CD4-positive, alpha-beta T cell treated with Interleukin-17A for 4 hours (primary cell): ENCODE results near the gene ATF6B.
"Not testable (repeated sequence)": the region's sequence is repeated elsewhere in the genome, so short reads cannot be mapped to it uniquely, and the experiment has no call there.

ENCODE experiments used
- DNase-seq: peaks from one replicate; pipeline ENCODE4 v3.0.0-alpha.2; 2020; ENCODE audit warnings: mixed read lengths

ATF6B gene

GRCh38 chr6:32153564-32154513 is 25.8 kb upstream of the ATF6B start, which contains the start of gene PPT2:
Gene PPT2 (plus strand): TSS chr6:32154141. CDS start chr6:32154595, 454 bp downstream.
- peak; percentile 75 for DNase-seq

- DNase-seq, result no peak
These were observed 24.9 kb upstream of the ATF6B start for GRCh38 chr6:32152769-32153563.

- peak; percentile 49 for DNase-seq
These were observed 24.1 kb upstream of the ATF6B start, which contains the start of gene PRRT1 for GRCh38 chr6:32151863-32152768. Gene PRRT1 (minus strand): TSS chr6:32151939. CDS start chr6:32151827, 112 bp downstream.

GRCh38 chr6:32151181-32151862 is 23.3 kb upstream of the ATF6B start:
- DNase-seq, result no peak

- DNase-seq, result no peak
These were observed 22.2 kb upstream of the ATF6B start for GRCh38 chr6:32149932-32150870.

GRCh38 chr6:32149092-32149755 is 21.2 kb upstream of the ATF6B start:
- no peak for DNase-seq

- DNase-seq, result peak; percentile 78
These were observed 20.4 kb upstream of the ATF6B start for GRCh38 chr6:32148289-32149091.

GRCh38 chr6:32147401-32148132 is 19.5 kb upstream of the ATF6B start:
- DNase-seq, result no peak

GRCh38 chr6:32146687-32147086 is 18.6 kb upstream of the ATF6B start:
- DNase-seq, result no peak

GRCh38 chr6:32146287-32146686 is 18.2 kb upstream of the ATF6B start:
- DNase-seq, result no peak

GRCh38 chr6:32144238-32144637 is 16.2 kb upstream of the ATF6B start:
- DNase-seq, result not testable (repeated sequence)

- DNase-seq, result no peak
These were observed 12.5 kb upstream of the ATF6B start for GRCh38 chr6:32140420-32141046.

GRCh38 chr6:32139590-32139989 is 11.5 kb upstream of the ATF6B start:
- DNase-seq, result no peak

GRCh38 chr6:32137454-32137853 is 9.4 kb upstream of the ATF6B start:
- DNase-seq, result no peak

GRCh38 chr6:32133786-32134185 is 5.7 kb upstream of the ATF6B start:
- DNase-seq, result no peak

- DNase-seq, result no peak
These were observed 4.1 kb upstream of the ATF6B start for GRCh38 chr6:32132110-32132509.

- DNase-seq, result no peak
These were observed 3.4 kb upstream of the ATF6B start for GRCh38 chr6:32131439-32131948.
